HG02571 (cell line): ENCODE results near the gene TMED7.

Source experiments
- ATAC-seq: cut with Tn5 transposase; IDR thresholded peaks from one replicate; pipeline ENCODE4 v1.9.1; 2021; ENCODE audit warnings: mild to moderate bottlenecking, moderate library complexity; ENCODE audit not compliant: unreplicated experiment

TMED7 gene

DNA sequence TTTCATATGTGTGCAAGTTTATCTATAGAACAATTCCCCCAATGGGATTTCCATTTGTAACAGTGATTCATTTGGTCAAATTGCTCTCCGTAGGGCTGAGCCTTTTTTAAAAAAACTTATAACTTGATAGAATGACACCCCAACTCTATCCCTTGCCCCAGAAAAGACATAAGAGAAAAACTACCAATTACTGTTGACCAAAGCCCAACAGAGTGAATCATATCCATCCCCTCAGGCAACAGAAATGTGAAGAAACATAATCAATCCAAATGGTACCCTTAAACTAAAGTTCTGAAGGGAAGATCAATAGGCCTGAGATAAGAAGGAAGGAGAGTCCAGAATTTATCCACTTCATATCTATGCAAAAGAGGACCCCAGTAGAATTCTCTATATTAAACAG lies 41.3 kb downstream of the TMED7 start:
- no peak for ATAC-seq

DNA sequence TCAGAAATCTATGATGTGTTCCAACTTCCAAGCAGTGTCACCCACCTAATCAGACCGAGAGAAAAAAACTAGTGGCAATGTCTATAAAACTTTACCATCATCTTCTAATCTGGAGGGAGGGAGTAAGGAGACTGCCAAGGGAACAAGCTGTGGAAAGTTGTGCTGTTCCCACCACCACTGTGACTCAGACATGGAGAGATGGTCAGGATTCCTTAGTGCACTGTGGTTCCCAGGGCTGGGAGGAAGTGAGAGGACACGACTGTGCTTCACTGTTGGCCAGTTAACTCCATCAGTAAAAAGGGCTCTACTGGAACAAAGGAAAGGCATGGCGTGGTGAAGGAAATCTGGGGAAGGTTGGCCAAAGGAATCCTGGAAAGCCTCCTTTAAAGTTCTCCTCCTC lies 42.4 kb downstream of the TMED7 start:
- ATAC-seq, result no peak

DNA sequence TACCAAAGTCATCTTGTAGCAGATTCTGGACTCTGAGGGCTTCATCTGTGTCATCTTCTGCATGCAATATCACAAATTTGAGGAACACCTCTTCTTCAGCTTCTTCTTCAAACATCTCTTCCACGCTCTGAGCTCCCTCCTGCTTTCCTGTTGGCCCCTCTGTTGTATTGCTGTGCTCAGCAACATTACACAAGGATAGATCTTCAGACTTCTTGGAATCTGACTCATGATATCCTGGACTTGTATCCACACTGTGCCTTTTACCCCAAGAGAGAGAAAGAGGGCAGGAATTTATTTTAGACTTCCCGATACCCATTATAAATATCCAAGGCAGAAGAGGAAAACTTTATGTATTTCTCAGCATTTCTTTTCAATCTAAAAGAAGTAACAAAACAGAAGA lies 44.9 kb downstream of the TMED7 start:
- ATAC-seq, result no peak

DNA sequence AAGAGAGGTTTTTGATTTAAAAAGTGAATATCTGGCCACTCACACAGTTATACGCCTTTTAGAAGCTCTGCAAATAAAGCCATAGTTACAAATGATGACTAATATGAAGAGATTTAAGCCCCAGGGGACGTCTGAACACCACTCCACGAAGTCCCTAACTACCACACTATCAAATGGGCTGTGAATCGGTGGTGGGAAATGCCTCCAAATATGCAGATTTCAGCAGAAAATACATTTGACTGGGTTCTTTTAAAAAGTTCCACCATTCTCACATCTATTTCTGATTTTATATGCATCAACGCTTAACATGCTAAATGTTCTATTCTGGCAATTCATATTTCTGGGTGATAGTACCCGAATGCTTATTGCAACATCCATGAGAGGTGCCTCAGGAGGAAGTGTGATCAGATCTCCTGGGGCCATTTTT lies 46.1 kb downstream of the TMED7 start:
- ATAC-seq, result peak; percentile 65

DNA sequence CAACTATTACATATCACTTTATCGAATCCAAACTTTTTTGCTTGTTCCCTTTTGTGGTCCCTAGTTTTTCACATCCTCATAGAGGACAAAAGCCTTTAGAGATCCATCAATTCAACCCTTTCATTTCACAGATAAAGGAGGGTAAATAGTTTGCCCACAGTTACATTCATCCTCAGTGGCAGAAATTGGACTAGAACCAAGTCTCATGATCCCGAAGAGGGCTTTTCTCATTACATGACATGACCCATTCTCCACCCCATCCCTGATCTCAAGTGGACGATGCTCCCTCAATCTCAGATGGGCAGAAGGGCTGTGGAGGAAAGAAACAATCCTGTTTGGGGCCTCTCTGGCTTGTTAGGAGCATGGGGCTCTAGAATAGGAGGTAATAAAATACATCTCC lies 46.6 kb downstream of the TMED7 start:
- no peak for ATAC-seq

DNA sequence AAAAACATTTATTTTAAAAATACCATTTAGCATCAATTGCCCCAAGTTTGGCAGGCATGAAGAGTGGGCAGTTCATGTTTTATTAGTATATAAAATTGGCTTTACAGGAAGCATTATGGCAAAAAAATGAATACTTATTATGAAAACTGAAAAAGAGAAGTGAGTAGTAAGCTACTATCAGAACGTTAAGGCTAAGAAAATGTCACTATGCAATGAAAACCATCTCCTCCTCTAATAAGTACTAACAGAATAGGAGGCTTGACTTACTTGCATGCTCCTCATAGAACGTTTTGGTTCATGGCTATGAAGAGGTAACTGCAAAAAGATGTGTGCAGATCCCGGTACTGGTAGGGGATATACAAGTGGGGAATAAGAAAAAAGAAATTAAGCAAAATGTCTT lies 47.2 kb downstream of the TMED7 start:
- peak; percentile 44 for ATAC-seq

DNA sequence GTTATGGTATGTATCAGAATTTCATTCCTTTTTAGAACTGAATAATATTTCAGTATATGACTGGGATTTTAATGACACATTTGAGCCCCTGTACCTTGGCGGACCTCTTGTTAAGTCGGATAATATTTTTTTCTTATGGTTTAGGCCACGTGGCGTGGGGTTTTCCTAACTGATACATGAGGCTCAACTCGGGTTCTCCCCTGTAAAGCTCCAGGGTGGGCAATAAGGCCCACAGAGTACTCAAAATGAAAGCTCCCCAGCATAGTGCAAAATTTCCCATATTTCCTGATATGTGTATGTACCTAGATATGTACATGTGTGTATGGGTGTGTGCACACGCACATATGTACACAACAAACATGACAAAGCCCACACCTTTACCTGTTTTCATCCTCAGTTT lies 48.1 kb downstream of the TMED7 start:
- no peak for ATAC-seq

DNA sequence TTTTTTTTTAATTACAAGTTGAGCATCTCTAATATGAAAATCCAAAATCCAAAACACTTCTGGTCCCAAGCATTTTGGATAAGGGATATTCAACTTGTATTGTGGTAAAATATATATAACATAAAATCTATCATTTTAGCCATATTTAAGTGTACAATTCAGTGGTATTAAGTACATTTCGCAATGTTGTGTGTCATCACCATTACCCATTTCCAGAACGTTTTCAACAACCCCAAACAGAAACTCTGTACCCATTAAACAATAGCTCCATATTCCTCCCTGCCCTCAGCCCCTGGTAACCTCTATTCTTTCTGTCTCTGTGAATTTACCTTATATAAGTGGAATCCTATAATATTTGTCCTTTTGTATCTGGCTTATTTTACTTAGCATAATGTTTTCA lies 48.5 kb downstream of the TMED7 start:
- no peak for ATAC-seq

DNA sequence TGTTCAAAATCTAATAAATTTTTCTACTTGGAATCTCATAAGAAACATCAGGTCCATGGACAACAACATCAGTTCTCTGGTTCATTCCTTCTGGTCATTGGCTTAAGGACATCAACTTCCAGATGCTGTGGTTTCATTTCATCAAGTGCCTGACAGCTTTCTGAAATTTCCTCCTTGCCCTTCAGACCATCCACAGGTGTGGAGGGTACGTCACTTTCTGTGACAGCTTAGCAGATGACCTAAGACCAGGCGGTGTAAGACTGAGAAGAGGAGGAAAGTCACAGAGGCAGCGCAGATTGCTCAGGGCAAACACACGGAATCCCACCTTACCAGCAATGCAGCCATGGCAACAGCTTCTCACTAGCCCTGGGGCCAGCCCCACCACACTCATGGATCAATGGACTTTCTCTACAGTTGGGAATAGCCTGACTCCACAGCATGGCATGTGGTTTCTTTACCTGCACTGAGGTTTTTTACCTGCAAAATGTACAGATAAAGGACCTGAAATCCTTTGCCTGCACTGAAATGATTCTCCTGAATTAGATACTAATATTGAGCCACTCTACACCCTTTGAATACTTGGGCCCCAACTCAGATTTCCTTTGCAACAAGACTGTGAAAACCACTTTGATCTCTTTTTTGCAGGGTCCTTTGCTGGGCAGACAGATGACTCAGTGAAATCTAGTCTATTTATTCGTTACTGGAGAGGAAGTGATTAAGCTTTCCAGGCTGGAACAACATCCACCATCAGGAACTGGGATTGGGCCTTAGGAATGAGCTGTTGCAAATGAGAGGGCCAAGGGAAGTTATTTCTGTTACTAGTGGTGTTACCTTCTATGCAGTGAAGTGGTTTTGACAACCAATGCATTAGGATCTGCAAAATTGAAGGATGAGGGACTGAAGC lies 50.4 kb downstream of the TMED7 start:
- peak; percentile 37 for ATAC-seq

DNA sequence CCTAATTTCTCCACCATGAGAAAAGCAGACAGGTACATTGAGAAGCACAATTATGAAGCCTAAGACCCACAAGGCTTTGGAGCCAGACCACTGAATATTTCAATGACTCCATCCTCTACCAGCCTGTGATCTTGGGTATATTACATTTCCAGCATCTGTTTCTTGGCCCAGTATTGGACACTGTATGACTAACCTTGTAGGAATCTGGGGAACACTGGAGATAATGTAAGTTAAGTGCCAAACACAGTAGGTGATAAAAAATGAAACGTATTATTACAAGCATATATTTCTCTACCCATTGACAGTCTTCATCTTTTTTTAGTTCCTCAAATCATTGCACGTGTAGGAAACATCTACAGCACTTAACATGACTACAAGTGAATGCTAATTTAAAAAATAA lies 52.7 kb downstream of the TMED7 start:
- no peak for ATAC-seq

DNA sequence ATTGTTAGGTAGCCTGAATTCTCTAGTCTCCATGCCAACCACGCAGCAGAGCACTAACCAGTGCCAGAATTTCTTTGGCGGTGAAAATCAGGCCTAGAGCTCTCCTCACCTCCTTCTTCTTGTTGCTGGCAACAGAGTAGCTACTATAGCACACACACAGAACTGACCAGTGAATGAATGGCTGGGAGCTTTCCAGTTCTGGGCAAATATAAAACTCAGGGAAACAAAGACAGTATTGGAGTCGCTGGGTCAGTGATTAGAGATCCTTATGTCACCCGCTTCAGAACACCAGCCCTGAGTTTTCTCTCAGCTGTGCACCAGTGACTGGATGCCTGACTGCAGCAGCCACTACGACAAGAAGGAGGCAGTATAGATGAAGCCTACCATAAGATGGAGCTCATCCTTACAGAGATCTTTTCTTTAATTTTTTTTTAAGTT lies 54.4 kb downstream of the TMED7 start:
- ATAC-seq, result no peak

DNA sequence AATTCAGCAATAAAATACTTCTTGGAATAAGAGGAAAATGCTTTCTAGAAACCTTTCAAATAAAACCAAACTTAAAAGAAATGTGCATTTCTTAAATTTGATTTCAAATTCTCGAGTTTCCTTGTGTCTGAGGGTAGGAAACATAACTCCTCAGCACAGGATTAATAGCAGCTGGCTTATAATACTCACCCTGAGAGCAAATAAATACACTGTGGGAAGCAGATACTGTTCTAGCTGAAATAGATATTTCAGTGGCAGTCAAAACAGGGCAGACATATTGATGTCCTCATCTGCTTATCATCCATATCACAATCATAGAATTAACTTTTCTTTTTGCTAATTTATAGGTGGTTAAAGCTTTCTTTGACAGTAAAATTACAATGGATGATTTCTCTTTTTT lies 57.2 kb downstream of the TMED7 start:
- ATAC-seq, result no peak

DNA sequence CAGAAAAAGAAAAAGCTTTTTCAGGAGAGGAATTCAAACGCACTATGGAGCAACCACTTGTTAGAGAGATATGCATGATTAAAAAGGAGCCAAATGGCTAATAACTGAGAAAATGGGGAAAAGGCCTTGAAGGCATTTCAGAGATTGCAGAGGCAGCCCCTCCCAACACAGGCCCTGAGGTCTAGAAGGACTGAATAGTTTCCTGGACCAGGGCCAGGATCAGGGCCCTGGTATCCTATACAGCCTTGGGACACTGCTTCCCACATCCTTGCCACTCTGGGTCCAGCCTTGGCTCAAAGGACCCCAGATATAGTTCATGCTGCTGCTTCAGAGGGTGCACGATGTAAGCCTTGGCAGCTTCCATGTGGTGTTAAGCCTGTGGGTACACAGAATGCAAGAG lies 60.6 kb downstream of the TMED7 start:
- no peak for ATAC-seq
